Measurements from ENCODE around the gene LARGE1. TPM values are rescaled to one million over a fixed set of nuclear protein-coding genes. Genes with fewer than 3 reads are reported as not detected.
A peak's percentile ranks its signal among the peaks of the same experiment; 100 is the strongest.

LARGE1 gene
- total and polyA plus RNA-seq, 2 donors (not counting 1 experiment from before 2014, with no cell fraction given) = 14.1 to 19.2 TPM

GRCh38 chr22:33555814-33556522 is 364.3 kb downstream of the LARGE1 start:
- TF ChIP-seq EZH2 (IDR thresholded peaks at IDR 0.05; ENCODE audit: low read length, missing control alignments) = no peak
- TF ChIP-seq CTCF (conservative IDR thresholded peaks at IDR 0.05 in 1 of 2, IDR thresholded peaks at IDR 0.05 in 1 of 2; ENCODE audit: low read depth in 1 of 2, low read length in 2 of 2) = no peak
- no peaks in the 10 kb centered on the region for H3K79me2 ChIP-seq (ENCODE audit: control insufficient read depth, insufficient read depth, low read length)

DNA sequence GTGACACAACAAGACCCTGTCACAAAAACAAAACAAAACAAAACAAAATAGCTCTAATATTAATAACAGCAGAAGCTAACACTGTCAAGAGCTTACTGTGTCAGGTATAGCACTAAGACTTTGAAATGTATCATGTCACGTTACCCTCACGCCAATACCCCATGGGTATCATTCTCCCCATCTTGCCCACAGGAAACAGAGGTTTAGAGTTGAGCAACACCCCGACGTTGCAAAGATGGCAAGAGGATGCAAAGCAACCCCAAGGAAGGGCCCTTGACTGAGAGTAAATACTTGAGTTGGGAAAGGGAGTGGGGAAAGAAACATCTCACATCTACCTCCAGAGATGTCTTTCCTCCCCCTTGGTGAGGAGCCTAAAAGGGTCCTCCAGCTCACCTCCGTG is 366.8 kb downstream of the LARGE1 start:
- no peak overlapping the region for H3K9ac ChIP-seq (ENCODE audit: insufficient read depth, low read length)
- H3K27ac ChIP-seq (ENCODE audit: insufficient read depth, low read length) = no peak overlapping the region
- no peak overlapping the region for H3K4me3 ChIP-seq (replicated peaks in 1 of 4; ENCODE audit: control extremely low read depth in 1 of 4, insufficient read depth in 1 of 4, low read depth in 3 of 4, low read length in 4 of 4)
- H3K4me2 ChIP-seq (ENCODE audit: extremely low read depth, insufficient read depth, low read length) = no peak overlapping the region
- H3K27me3 ChIP-seq (ENCODE audit: control insufficient read depth, insufficient read depth, low read length) = no peaks in the 10 kb centered on the region
- TF ChIP-seq CTCF (conservative IDR thresholded peaks at IDR 0.05 in 1 of 2, IDR thresholded peaks at IDR 0.05 in 1 of 2; ENCODE audit: low read depth in 1 of 2, low read length in 2 of 2) = no peak
- no peak for TF ChIP-seq EZH2 (IDR thresholded peaks at IDR 0.05; ENCODE audit: low read length, missing control alignments)
- H3K79me2 ChIP-seq (ENCODE audit: control insufficient read depth, insufficient read depth, low read length) = no peaks in the 10 kb centered on the region
- no peaks in the 10 kb centered on the region for H3K9me3 ChIP-seq (ENCODE audit: control insufficient read depth, insufficient read depth, low read depth, low read length)
- no peak for DNase-seq (ENCODE audit: low read depth in 2 of 2)
- no peaks in the 10 kb centered on the region for H4K20me1 ChIP-seq (ENCODE audit: control insufficient read depth, extremely low read depth, insufficient read depth, low read length)
- H3K4me1 ChIP-seq (ENCODE audit: control insufficient read depth, extremely low read depth, insufficient read depth, low read length) = no peaks in the 10 kb centered on the region
- no peak overlapping the region for H2AFZ ChIP-seq (ENCODE audit: low read length)
- no peaks in the 10 kb centered on the region for H3K36me3 ChIP-seq (ENCODE audit: control insufficient read depth, insufficient read depth, low read length)

More at GRCh38 chr22:33555814-33556522, 364.3 kb downstream of the LARGE1 start:
- no peaks in the 10 kb centered on the region for H3K36me3 ChIP-seq (ENCODE audit: control insufficient read depth, insufficient read depth, low read length)
- H3K4me1 ChIP-seq (ENCODE audit: control insufficient read depth, extremely low read depth, insufficient read depth, low read length) = no peaks in the 10 kb centered on the region
- H2AFZ ChIP-seq (ENCODE audit: low read length) = no peak overlapping the region
- no peaks in the 10 kb centered on the region for H3K27me3 ChIP-seq (ENCODE audit: control insufficient read depth, insufficient read depth, low read length)
- no peak overlapping the region for H3K4me3 ChIP-seq (replicated peaks in 1 of 4; ENCODE audit: control extremely low read depth in 1 of 4, insufficient read depth in 1 of 4, low read depth in 3 of 4, low read length in 4 of 4)
- H3K9ac ChIP-seq (ENCODE audit: insufficient read depth, low read length) = no peak overlapping the region
- no peak overlapping the region for H3K27ac ChIP-seq (ENCODE audit: insufficient read depth, low read length)
- no peak for DNase-seq (ENCODE audit: low read depth in 2 of 2)
- H4K20me1 ChIP-seq (ENCODE audit: control insufficient read depth, extremely low read depth, insufficient read depth, low read length) = no peaks in the 10 kb centered on the region
- H3K4me2 ChIP-seq (ENCODE audit: extremely low read depth, insufficient read depth, low read length) = no peak overlapping the region
- no peaks in the 10 kb centered on the region for H3K9me3 ChIP-seq (ENCODE audit: control insufficient read depth, insufficient read depth, low read depth, low read length)

- TF ChIP-seq CTCF (conservative IDR thresholded peaks at IDR 0.05 in 1 of 2, IDR thresholded peaks at IDR 0.05 in 1 of 2; ENCODE audit: low read depth in 1 of 2, low read length in 2 of 2) = no peak
- TF ChIP-seq EZH2 (IDR thresholded peaks at IDR 0.05; ENCODE audit: low read length, missing control alignments) = no peak
- Histone ChIP-seq H3K79me2 (ENCODE audit: control insufficient read depth, insufficient read depth, low read length) (no peaks in the 10 kb centered on the region), H3K27me3 (ENCODE audit: control insufficient read depth, insufficient read depth, low read length) (no peaks in the 10 kb centered on the region), H2AFZ (ENCODE audit: low read length) (no peak overlapping the region), H3K27ac (ENCODE audit: insufficient read depth, low read length) (no peak overlapping the region), H3K4me1 (ENCODE audit: control insufficient read depth, extremely low read depth, insufficient read depth, low read length) (peaks cover 2% of the 10 kb centered on the region), H3K36me3 (ENCODE audit: control insufficient read depth, insufficient read depth, low read length) (no peaks in the 10 kb centered on the region), H4K20me1 (ENCODE audit: control insufficient read depth, extremely low read depth, insufficient read depth, low read length) (no peaks in the 10 kb centered on the region), H3K9ac (ENCODE audit: insufficient read depth, low read length) (no peak overlapping the region), H3K4me2 (ENCODE audit: extremely low read depth, insufficient read depth, low read length) (no peak overlapping the region), H3K4me3 (replicated peaks in 1 of 4; ENCODE audit: control extremely low read depth in 1 of 4, insufficient read depth in 1 of 4, low read depth in 3 of 4, low read length in 4 of 4) (no peak overlapping the region), H3K9me3 (ENCODE audit: control insufficient read depth, insufficient read depth, low read depth, low read length) (no peaks in the 10 kb centered on the region)
- peak; percentile 27 to 50 for DNase-seq (ENCODE audit: low read depth in 2 of 2)
Observed at GRCh38 chr22:33544707-33545106, 375.6 kb downstream of the LARGE1 start.

Data from fibroblast of lung (primary cell).